ENCODE measurements around the gene TRABD.

TRABD gene

DNA sequence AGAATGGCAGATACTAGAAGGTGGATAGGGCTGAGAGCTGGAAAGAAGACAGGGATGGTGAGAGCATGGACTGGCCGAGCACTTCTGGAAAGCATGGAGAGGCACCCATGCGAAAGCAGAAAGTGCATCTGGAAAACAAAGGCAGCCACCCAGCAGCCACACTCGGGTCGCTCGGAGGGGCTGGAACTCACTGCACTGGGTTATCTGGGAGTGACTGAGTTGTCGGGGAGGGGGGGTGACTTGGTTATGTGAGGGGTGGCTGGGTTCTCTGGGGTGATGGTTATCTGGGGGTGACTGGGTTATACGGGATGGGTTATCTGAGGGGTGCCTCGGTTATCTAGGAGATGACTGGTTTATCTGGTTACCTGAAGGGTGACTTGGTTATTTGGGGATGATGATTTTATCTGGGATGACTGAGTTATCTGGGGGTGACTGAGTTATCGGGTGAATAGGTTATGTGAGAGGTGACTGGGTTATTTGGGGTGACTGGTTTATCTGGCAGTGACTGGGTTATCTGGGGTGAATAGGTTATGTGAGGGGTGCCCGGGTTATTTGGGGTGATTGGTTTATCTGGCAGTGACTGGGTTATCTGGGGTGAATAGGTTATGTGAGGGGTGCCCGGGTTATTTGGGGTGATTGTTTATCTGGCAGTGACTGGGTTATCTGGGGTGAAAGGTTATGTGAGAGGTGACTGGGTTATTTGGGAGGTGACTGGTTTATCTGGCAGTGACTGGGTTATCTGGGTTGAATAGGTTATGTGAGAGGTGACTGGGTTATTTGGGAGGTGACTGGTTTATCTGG lies 17.8 kb upstream of the TRABD start:
- TF ChIP-seq GATA2 (IDR thresholded peaks at IDR 0.05; ENCODE audit: low read depth, low read length): no peak
- TF ChIP-seq GATA3 (IDR thresholded peaks at IDR 0.05; ENCODE audit: low read depth, low read length): no peak

DNA sequence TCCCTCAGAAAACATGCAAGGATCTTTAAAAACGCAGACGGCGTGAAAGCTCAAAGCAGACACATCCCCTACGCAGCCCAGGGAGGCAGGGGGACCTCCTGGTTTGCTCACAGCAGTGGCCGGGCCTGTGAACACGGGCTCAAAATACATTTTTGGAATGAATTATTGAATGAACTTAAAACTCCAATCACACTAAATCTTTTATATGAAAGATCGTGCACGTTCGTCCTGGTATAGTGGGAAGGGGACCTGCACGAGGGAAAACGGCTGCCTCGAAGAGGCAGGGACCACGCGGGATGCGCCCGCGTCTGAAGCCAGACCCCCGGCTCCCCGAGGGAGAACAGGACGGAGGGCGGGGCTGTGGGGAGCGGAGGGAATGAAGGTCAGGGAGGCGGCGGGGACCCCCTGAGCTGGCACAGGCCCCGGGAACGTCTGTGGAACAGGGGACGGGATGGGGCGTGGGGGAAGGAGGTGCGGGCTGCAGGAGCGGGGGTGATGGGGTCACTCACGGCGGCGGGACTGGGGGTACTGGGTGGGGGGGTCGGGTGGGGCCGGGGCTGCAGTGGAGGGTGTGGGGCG lies 16.4 kb upstream of the TRABD start:
- TF ChIP-seq GATA2 (IDR thresholded peaks at IDR 0.05; ENCODE audit: low read depth, low read length) (no peak), GATA3 (IDR thresholded peaks at IDR 0.05; ENCODE audit: low read depth, low read length) (no peak)

DNA sequence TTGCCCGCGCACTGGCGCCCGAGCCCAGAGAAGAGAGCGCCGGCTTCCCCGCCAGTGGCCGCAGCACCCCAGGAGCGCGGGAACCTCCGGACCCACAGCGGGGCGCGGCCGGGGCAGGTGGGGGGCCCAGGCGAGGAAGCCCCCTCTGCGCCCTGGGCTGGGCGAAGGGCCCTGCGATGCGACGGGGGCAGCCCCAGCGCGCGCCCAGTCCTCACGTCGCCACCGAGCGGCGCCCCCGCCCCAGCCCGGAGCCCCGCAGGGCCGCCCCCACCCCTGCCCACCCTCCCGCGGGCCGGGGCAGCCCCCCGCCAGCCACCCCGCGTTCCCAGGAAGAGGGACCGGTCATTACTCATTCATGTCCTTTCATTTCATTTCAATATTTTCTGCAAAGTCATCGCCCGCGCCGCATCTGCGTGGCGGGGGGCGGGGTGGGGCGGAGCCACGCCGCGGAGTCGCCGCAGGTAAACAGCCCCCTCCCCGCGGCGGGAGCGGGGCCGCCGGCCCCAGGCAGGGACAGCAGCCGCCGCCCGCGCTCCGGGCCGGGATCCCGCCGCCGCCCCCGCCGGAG lies 15.9 kb upstream of the TRABD start:
- TF ChIP-seq GATA2 (IDR thresholded peaks at IDR 0.05; ENCODE audit: low read depth, low read length) (no peak), GATA3 (IDR thresholded peaks at IDR 0.05; ENCODE audit: low read depth, low read length) (no peak)

DNA sequence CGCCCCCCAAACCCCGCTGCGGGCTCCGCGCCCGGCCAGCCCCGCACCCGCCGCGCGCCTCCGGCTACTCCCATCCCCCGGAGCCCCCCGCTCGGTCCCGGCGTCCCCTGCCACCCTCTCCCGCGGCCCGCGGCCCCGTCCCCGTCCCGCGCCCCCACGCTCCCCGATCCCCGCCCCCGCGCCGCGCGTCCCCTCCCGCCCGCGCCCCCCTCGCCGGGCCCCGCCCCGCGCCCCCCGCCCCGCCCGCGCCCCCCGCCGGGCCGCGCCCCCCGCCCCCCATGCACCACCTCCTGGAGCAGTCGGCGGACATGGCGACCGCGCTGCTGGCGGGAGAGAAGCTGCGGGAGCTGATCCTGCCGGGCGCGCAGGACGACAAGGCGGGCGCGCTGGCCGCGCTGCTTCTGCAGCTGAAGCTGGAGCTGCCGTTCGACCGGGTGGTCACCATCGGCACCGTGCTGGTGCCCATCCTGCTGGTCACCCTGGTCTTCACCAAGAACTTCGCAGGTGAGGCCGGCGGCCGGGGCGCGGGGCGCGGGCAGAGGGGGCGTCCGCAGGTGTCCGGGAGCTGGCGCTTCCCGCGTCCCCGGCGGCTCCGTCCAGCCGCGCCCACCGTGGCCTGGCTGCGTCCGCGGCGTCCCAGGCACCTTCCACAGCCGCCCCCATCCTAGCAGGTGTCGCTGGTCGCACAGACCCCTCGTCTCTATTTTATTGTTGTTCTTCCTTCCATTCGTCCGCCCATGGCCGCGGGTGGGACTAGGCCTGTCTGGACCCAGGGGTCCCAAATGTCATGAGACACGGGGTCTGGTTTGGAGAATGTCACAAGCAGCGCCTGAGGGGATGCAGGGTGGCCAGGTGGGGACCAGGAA lies 15.0 kb upstream of the TRABD start, which contains the start of gene PANX2:
TSS of gene PANX2 (plus strand) at position 279 of the 866 bp plus-strand sequence. CDS start at position 279, 0 bp downstream.
- TF ChIP-seq GATA3 (IDR thresholded peaks at IDR 0.05; ENCODE audit: low read depth, low read length): no peak
- no peak for TF ChIP-seq GATA2 (IDR thresholded peaks at IDR 0.05; ENCODE audit: low read depth, low read length)

DNA sequence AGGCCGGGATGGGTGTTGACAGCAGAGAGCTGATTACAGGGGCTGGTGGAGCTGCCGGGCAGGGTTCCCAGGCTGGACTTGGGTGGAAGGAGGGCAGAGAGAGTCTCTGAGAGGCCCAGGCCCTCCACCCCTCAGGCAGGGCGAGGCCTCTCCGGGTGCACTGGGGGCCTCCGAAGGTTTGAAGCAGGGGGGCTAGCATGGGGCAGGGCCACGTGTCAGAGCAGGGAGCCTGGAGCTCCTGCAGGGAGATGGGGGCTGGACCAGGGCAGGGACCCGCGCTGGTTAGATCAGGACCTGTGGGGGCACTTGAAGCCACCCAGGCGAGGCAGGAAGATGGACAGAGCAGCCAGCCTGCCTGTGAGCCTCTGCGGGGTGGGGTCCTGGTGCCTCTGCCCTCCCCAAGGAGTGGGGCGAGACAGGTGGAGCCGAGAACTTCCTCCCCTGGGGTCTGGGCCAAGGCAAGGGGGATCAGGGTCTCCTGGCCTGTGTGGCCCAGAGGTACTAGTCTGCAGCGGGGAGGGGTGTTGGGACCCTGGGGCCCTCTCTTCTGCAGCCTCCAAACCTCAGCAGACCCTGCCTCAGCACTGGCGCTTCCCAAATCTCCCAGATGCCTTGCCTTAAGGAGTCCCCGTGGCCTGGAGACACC lies 14.3 kb upstream of the TRABD start:
- TF ChIP-seq GATA2 (IDR thresholded peaks at IDR 0.05; ENCODE audit: low read depth, low read length) (no peak), GATA3 (IDR thresholded peaks at IDR 0.05; ENCODE audit: low read depth, low read length) (no peak)

DNA sequence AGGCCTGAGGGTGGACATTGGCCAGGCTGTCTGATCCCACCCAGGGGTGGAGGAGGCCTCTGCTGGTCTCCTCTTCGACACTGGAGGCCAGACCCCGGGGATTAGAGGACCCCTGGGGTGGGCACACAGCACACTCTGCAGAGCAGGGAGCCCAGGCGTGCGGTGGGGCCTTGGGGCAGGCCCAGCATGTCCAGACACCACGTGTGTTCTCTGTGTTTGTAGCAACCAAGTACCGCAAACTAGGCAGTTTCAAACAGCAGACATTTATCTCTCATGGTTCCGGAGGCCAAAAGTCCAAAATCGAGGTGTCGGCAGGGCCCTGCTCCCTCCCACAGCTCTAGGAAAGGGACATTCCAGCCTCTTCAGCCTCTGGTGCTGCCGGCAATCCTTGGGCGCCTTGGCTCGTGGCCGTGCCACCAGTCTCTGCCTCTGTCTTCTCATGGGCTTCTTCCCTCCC lies 13.7 kb upstream of the TRABD start:
- TF ChIP-seq GATA2 (IDR thresholded peaks at IDR 0.05; ENCODE audit: low read depth, low read length): no peak
- no peak for TF ChIP-seq GATA3 (IDR thresholded peaks at IDR 0.05; ENCODE audit: low read depth, low read length)

DNA sequence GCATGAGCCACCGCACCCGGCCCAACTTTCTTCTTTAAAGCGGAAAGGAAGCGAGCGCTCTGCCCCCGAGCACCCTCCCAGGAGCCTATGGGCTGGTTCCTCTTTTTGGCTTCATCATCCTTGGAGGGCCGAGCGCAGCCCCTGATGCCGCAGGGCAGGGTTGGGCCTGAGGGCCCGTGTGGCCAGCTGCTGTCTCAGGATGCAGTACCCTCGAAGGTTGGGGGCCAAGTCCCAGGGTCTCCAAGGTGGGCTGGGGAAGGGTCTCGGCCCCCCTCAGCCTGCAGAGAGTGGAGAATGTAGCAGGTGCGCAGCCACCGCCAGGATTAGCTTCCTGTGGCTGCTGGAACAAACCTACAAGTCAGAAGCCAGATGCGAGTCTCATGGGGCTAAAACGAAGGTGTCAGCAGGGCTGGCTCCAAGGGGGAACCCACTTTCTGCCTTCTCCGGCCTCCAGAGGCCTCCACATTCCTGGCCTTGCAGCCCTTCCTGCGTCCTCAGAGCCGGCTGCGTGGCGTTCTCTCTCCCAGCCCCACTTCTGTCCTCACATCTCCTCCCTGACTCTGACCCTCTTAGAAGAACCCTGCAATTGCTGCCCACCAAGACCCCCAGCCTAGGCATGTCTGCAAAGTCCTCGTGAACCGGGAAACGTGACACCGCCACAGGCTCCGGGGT lies 12.3 kb upstream of the TRABD start:
- no peak for TF ChIP-seq GATA3 (IDR thresholded peaks at IDR 0.05; ENCODE audit: low read depth, low read length)
- TF ChIP-seq GATA2 (IDR thresholded peaks at IDR 0.05; ENCODE audit: low read depth, low read length): no peak

DNA sequence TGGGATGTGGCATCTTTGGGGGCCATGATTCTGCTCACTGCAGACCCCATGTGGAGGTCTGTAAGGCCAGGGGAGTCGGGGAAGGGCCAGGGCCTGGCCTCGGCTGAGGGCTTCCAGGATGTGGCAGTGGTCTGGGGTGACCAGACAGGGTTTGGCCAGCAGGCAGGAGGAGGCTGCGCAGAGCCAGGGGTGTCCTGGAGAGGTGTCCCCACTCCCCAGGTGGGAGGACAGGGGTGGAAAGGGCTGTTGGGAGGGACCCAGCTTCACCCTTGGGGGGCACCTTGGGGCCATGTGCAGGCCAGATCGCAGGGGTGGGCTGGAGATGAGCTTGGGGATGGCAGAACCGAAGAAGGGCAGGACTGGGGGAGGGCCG lies 11.7 kb upstream of the TRABD start:
- TF ChIP-seq GATA3 (IDR thresholded peaks at IDR 0.05; ENCODE audit: low read depth, low read length) (no peak), GATA2 (IDR thresholded peaks at IDR 0.05; ENCODE audit: low read depth, low read length) (no peak)

DNA sequence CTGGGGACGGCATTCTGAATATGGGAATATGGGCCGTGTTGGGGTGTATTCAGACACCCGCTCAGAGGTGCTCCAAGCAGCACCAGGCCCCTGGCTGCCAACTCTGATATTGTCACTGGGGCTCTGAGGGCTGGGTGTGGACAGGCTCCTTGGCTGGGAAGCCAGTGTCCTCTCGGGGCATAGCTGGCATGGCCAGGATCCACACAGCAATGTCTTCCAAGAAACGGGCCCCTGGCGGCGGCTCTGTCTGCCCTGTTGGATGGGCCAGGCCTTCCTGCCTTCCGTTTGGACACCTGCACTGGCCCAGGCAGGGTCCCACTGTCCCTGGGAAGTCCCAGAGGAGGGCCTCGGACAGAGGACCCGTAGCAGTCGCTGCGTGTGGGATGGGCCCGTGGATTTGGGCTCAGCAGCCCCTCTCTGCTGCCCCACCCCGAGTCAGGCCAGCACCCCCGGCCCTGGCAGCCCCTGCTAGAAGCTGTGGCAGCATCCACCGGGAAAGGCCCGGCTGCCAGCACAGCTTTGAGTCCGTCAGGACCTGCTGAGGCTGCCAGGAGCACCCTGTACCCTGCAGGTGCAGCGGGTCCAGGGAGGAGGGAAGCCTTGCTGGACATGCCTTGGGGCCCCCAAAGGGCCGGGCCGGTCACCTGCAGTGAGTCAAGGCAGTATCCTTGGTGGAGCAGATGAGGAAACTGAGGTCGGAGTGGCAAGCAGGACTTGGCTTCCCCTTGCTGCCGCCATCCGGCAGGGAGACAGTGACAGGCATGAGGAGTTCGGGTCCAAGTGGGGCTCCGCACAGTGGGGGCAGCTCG lies 11.1 kb upstream of the TRABD start:
- TF ChIP-seq GATA2 (IDR thresholded peaks at IDR 0.05; ENCODE audit: low read depth, low read length) (no peak), GATA3 (IDR thresholded peaks at IDR 0.05; ENCODE audit: low read depth, low read length) (no peak)

DNA sequence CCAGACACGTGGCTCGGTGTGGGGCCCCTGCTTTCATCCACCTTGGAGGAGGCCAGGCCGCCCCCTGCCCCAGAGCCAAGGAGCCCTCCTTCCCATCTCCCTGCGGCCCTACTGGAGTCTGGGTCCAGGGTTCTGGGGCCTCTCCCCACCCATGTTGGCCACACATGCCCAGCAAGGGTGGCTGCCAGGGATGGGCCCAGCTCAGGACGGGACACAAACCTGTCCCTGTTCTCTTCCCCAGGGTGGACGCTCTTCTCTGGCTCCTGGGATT lies 10.6 kb upstream of the TRABD start:
- TF ChIP-seq GATA2 (IDR thresholded peaks at IDR 0.05; ENCODE audit: low read depth, low read length) (no peak), GATA3 (IDR thresholded peaks at IDR 0.05; ENCODE audit: low read depth, low read length) (no peak)

DNA sequence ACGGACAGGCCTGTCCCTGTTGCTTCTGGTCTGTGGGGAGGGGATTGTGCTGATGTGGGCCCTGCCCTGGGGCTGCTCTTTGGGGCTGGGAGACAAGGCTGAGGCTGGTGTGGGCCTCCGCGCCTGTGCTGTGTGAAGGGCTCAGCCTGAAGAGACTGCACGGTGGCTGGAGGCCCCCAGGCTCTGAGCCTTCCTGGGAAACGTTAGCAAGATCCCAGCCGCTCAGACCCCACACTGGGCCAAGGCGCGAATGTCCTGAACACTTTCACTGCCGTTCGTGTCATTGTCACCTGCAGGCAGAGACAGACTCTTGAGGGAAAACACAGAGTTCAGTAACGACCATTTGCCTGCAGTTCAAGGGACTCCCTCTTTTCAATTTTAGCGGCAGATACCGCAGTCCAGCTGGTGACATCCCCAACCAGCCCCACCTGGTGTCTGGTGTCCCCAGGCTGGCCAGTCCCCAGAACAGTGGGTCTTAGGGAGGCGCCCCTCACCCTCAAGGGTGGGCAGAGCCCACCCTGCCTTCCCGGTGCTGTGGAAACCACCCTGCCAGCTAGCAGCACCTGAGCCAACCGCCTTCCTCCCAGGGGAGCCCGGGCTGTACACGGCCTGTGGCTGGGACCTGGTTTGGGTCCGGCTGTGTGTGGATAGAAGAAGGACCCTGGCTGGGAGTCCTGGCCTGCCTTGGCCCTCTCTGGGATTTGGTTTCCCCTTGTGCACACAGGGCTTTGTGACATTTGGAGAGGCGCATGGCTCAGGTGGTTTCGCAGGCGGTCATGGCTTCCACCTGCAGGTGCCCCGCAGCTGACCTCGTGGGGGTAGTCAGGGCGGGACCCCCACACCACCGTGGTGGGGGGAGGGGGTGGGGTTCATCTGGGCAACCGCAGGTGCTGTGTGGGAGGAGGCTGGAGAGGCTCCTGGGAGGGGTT lies 9.5 kb upstream of the TRABD start:
- no peak for TF ChIP-seq GATA2 (IDR thresholded peaks at IDR 0.05; ENCODE audit: low read depth, low read length)
- no peak for TF ChIP-seq GATA3 (IDR thresholded peaks at IDR 0.05; ENCODE audit: low read depth, low read length)

Measured in SH-SY5Y (cell line).